B cell (primary cell): ENCODE measurements around the gene PALLD.

Experiments used
- CTCF ChIP-seq: fragments of 200-600 bp; IDR thresholded peaks from one replicate; pipeline ENCODE4 v1.8.0; 2022; ENCODE audit warnings: antibody characterized with exemption, mild to moderate bottlenecking
- EZH2 ChIP-seq: IDR thresholded peaks from 2 replicates; pipeline ENCODE4 v1.6.1; 2012; ENCODE audit warnings: borderline replicate concordance, low read depth, mild to moderate bottlenecking, moderate library complexity, low read length; ENCODE audit not compliant: insufficient read depth, poor library complexity, severe bottlenecking

- TF ChIP-seq CTCF: no peak
- no peak for TF ChIP-seq EZH2
Observed at GRCh38 chr4:168487282-168488035, 9.4 kb upstream of the PALLD start.
